ENCODE results near the gene FBN2. TPM values are rescaled to one million over a fixed set of nuclear protein-coding genes. Genes with fewer than 3 reads are reported as not detected.

Gene FBN2
- total RNA-seq, 1 experiment from 2014 or later = 0.42 TPM

GRCh38 chr5:128587275-128587674, 49.2 kb upstream of the FBN2 start:
- Histone ChIP-seq H3K4me2 (ENCODE audit: low read length) (no peak overlapping the region), H3K9me2 (ENCODE audit: insufficient read depth) (no peaks in the 10 kb centered on the region), H3K36me3 (ENCODE audit: control insufficient read depth in 1 of 2, insufficient read depth in 2 of 2, low read length in 2 of 2) (no peaks in the 10 kb centered on the region), H3K27me3 (ENCODE audit: insufficient read depth, low read length) (no peaks in the 10 kb centered on the region), H3K4me3 (replicated peaks in 1 of 2; ENCODE audit: low read depth in 1 of 2, low read length in 2 of 2) (no peak overlapping the region), H2AFZ (ENCODE audit: low read depth, low read length, poor library complexity, severe bottlenecking) (no peak overlapping the region), H3K79me2 (ENCODE audit: insufficient read depth, low read length) (no peaks in the 10 kb centered on the region), H3K9ac (ENCODE audit: low read length) (no peak overlapping the region), H3K27ac (ENCODE audit: low read depth, low read length) (no peak overlapping the region), H3K9me3 (ENCODE audit: control insufficient read depth in 1 of 2, insufficient read depth in 1 of 2, low read depth in 1 of 2, low read length in 2 of 2) (no peaks in the 10 kb centered on the region), H3K4me1 (ENCODE audit: control insufficient read depth in 1 of 2, insufficient read depth in 2 of 2, low read length in 2 of 2) (no peaks in the 10 kb centered on the region), H4K20me1 (ENCODE audit: insufficient read depth) (no peaks in the 10 kb centered on the region)
- RAD21 ChIA-PET (ENCODE audit: low non-redundant PET in 1 of 2, low total read pairs in 2 of 2, uncharacterized antibody in 2 of 2, unreplicated experiment in 2 of 2) = no interaction called here
- CTCF ChIA-PET = no interaction called here
- intact Hi-C loops (cut with micrococcal nuclease) = no loop called here
- ATAC-seq = no peak
- no TSS peak for BruUV-seq (replicated peaks)
- POLR2A ChIA-PET = no interaction called here
- TF ChIP-seq YY1 (IDR thresholded peaks at IDR 0.05; ENCODE audit: extremely low read depth, insufficient replicate concordance, low read depth, low read length) (no peak), ZBTB33 (IDR thresholded peaks at IDR 0.05; ENCODE audit: extremely low read depth, insufficient replicate concordance, low read length) (no peak), POLR2AphosphoS5 (IDR thresholded peaks at IDR 0.05; ENCODE audit: low read depth, low read length) (no peak), SIN3A (IDR thresholded peaks at IDR 0.05; ENCODE audit: low read depth) (no peak), MAX (IDR thresholded peaks at IDR 0.05) (no peak), ELF1 (IDR thresholded peaks at IDR 0.05; ENCODE audit: borderline replicate concordance, low read depth) (no peak), ZFX (IDR thresholded peaks at IDR 0.05) (no peak)
- no peak for DNase-seq (ENCODE audit: low read depth, low spot score)

GRCh38 chr5:128586848-128587247, 48.8 kb upstream of the FBN2 start:
- no peaks in the 10 kb centered on the region for H4K20me1 ChIP-seq (ENCODE audit: insufficient read depth)
- no peak overlapping the region for H2AFZ ChIP-seq (ENCODE audit: low read depth, low read length, poor library complexity, severe bottlenecking)
- H3K9me2 ChIP-seq (ENCODE audit: insufficient read depth) = no peaks in the 10 kb centered on the region
- H3K9ac ChIP-seq (ENCODE audit: low read length) = no peak overlapping the region
- H3K4me1 ChIP-seq (ENCODE audit: control insufficient read depth in 1 of 2, insufficient read depth in 2 of 2, low read length in 2 of 2) = no peaks in the 10 kb centered on the region
- no peak overlapping the region for H3K4me2 ChIP-seq (ENCODE audit: low read length)
- no peak overlapping the region for H3K4me3 ChIP-seq (replicated peaks in 1 of 2; ENCODE audit: low read depth in 1 of 2, low read length in 2 of 2)
- H3K36me3 ChIP-seq (ENCODE audit: control insufficient read depth in 1 of 2, insufficient read depth in 2 of 2, low read length in 2 of 2) = no peaks in the 10 kb centered on the region
- H3K79me2 ChIP-seq (ENCODE audit: insufficient read depth, low read length) = no peaks in the 10 kb centered on the region
- CTCF ChIA-PET = no interaction called here
- intact Hi-C loops (cut with micrococcal nuclease) = no loop called here
- RAD21 ChIA-PET (ENCODE audit: low non-redundant PET in 1 of 2, low total read pairs in 2 of 2, uncharacterized antibody in 2 of 2, unreplicated experiment in 2 of 2) = no interaction called here
- no peaks in the 10 kb centered on the region for H3K27me3 ChIP-seq (ENCODE audit: insufficient read depth, low read length)
- no peak for ATAC-seq
- POLR2A ChIA-PET = no interaction called here
- no peak overlapping the region for H3K27ac ChIP-seq (ENCODE audit: low read depth, low read length)
- no peaks in the 10 kb centered on the region for H3K9me3 ChIP-seq (ENCODE audit: control insufficient read depth in 1 of 2, insufficient read depth in 1 of 2, low read depth in 1 of 2, low read length in 2 of 2)
- BruUV-seq (replicated peaks) = no TSS peak
- DNase-seq (ENCODE audit: low read depth, low spot score) = no peak
- no peak for TF ChIP-seq CTCF (IDR thresholded peaks at IDR 0.05 in 2 of 3, conservative IDR thresholded peaks at IDR 0.05 in 1 of 3; ENCODE audit: borderline replicate concordance in 1 of 3, insufficient read depth in 1 of 3, low read depth in 2 of 3, low read length in 2 of 3)
- TF ChIP-seq REST (IDR thresholded peaks at IDR 0.05; ENCODE audit: low read depth) = no peak
- no peak for TF ChIP-seq CBX3 (IDR thresholded peaks at IDR 0.05; ENCODE audit: low read depth)
